ENCODE measurements around the gene NEURL3. TPM values are rescaled to one million over a fixed set of nuclear protein-coding genes. Genes with fewer than 3 reads are reported as not detected.

NEURL3 gene
- total and polyA plus RNA-seq, 2 donors (not counting 3 experiments of a cell fraction or from before 2014, with no cell fraction given) = not detected

GRCh38 chr2:96506907-96507240 is 1.7 kb upstream of the NEURL3 start:
- H3K27me3 ChIP-seq (ENCODE audit: control insufficient read depth in 2 of 2, insufficient read depth in 2 of 2, low read length in 2 of 2) = peaks cover 2 to 3% of the 10 kb centered on the region in 2 experiments
- no peaks in the 10 kb centered on the region for H3K4me1 ChIP-seq (ENCODE audit: control insufficient read depth, extremely low read depth, insufficient read depth, low read length)
- ChIA-PET CTCF (interaction anchor here (0.8 to 11.6 kb wide), 6 partner anchors 11 to 514 kb away, joined by 3 to 451 read pairs (median 4); no protein-coding TSS in a partner anchor), POLR2A (no interaction called here)
- H3K9me1 ChIP-seq (replicated peaks; ENCODE audit: control insufficient read depth, extremely low read depth, insufficient read depth, low read length) = no peaks in the 10 kb centered on the region
- intact Hi-C loops (cut with micrococcal nuclease) = loop anchor here (5.0 to 10.0 kb wide), 2 partner anchors 150 to 302 kb away; partner anchors contain the start of gene STARD7
- dilution Hi-C loops (cut with MboI; ENCODE audit: extremely low pct_ligation_motif_present, low sequenced_read_pairs) = no loop called here
- H3K36me3 ChIP-seq (ENCODE audit: control insufficient read depth in 2 of 2, extremely low read depth in 1 of 2, insufficient read depth in 2 of 2, low read length in 2 of 2) = no peaks in the 10 kb centered on the region
- H3K79me2 ChIP-seq (ENCODE audit: control insufficient read depth, insufficient read depth, low read length) = no peaks in the 10 kb centered on the region
- H3K9ac ChIP-seq (replicated peaks; ENCODE audit: extremely low read depth, insufficient read depth, low read length) = no peak overlapping the region
- no peaks in the 10 kb centered on the region for H4K20me1 ChIP-seq (replicated peaks; ENCODE audit: control insufficient read depth, extremely low read depth, insufficient read depth, low read length)
- no peaks in the 10 kb centered on the region for H3K9me3 ChIP-seq (replicated peaks; ENCODE audit: control insufficient read depth, insufficient read depth, low read length)
- no TSS peak for BruUV-seq (replicated peaks)
- no peak overlapping the region for H3K27ac ChIP-seq (ENCODE audit: insufficient read depth, low read depth, low read length)
- DNase-seq (ENCODE audit: low read depth, low spot score) (no peak), FAIRE-seq (no peak)
- H2AFZ ChIP-seq (ENCODE audit: low read depth, low read length) = no peak overlapping the region
- H3K4me2 ChIP-seq (ENCODE audit: insufficient read depth, low read length) = no peak overlapping the region
- TF ChIP-seq JUN (IDR thresholded peaks at IDR 0.05; ENCODE audit: borderline replicate concordance, insufficient read depth, insufficient read length, low read depth) = no peak
- no peak for TF ChIP-seq EZH2 (IDR thresholded peaks at IDR 0.05; ENCODE audit: borderline replicate concordance, low read depth, low read length, severe bottlenecking)
- no peak for TF ChIP-seq MAX (IDR thresholded peaks at IDR 0.05; ENCODE audit: insufficient read depth, insufficient read length)
- no peak for TF ChIP-seq POLR2A (IDR thresholded peaks at IDR 0.05; ENCODE audit: low read depth, low read length)
- TF ChIP-seq MYC (IDR thresholded peaks at IDR 0.05; ENCODE audit: low read depth, low read length) = no peak
- TF ChIP-seq FOS (IDR thresholded peaks at IDR 0.05; ENCODE audit: borderline replicate concordance, insufficient read depth, low read length) = no peak
- TF ChIP-seq GATA2 (IDR thresholded peaks at IDR 0.05; ENCODE audit: insufficient read depth, insufficient read length, low read depth, low read length) = no peak
- no peak for TF ChIP-seq POLR2AphosphoS5 (IDR thresholded peaks at IDR 0.05; ENCODE audit: insufficient read depth, low read depth, low read length)
- TF ChIP-seq CTCF (IDR thresholded peaks at IDR 0.05; ENCODE audit: extremely low read depth in 1 of 2, insufficient read depth in 1 of 2, low read depth in 1 of 2, low read length in 2 of 2) = no peak
- H3K4me3 ChIP-seq (replicated peaks in 1 of 3; ENCODE audit: insufficient read depth in 1 of 3, low read depth in 1 of 3, low read length in 3 of 3) = no peak overlapping the region

All from endothelial cell of umbilical vein (primary cell).